Activated naive CD8-positive, alpha-beta T cell treated with anti-CD3 and anti-CD28 coated beads, Interleukin-2, amount 10 ng/mL, durations not matched to agents 7 days and 5 days (primary cell): Measurements from ENCODE around the gene MTMR3. TPM values are rescaled to one million over a fixed set of nuclear protein-coding genes. Genes with fewer than 3 reads are reported as not detected.
"Not testable (repeated sequence)": the region's sequence is repeated elsewhere in the genome, so short reads cannot be mapped to it uniquely, and the experiment has no call there.

Experiments used
- ATAC-seq: fragments of 150-1000 bp; cut with Tn5 transposase; one replicate; pipeline ENCODE4 v1.10.0; 2021; ENCODE audit warnings: low read depth, moderate library complexity
- POLR2A ChIA-PET: fragments of 350-600 bp; sonication (Branson Sonifier 250); formaldehyde crosslinking; loops from one replicate; lab custom pipeline; 2021; ENCODE audit warnings: antibody characterized with exemption; lab: Charles Lee
- DNase-seq: peaks from one replicate; pipeline ENCODE4 v3.0.0; 2021
- H3K27ac Mint-ChIP-seq: one replicate; pipeline ENCODE4 v1.8.0; 2022; ENCODE audit warnings: mild to moderate bottlenecking, mixed read lengths
- H3K27me3 Mint-ChIP-seq: one replicate; pipeline ENCODE4 v1.8.0; 2022; ENCODE audit warnings: mild to moderate bottlenecking, moderate library complexity, mixed read lengths
- H3K36me3 Mint-ChIP-seq: one replicate; pipeline ENCODE4 v1.8.0; 2021; ENCODE audit warnings: mild to moderate bottlenecking, mixed read lengths
- H3K4me1 Mint-ChIP-seq: one replicate; pipeline ENCODE4 v1.8.0; 2021; ENCODE audit warnings: mixed read lengths
- H3K4me3 Mint-ChIP-seq: one replicate; pipeline ENCODE4 v1.8.0; 2022; ENCODE audit warnings: mild to moderate bottlenecking, moderate library complexity, mixed read lengths
- H3K9me3 Mint-ChIP-seq: one replicate; pipeline ENCODE4 v1.8.0; 2021; ENCODE audit warnings: mixed read lengths
- total RNA-seq, 2 experiments: library from RNA; stranded (reverse); gene quantifications; one replicate each; pipeline ENCODE4 v1.2.3, GENCODE V29; 2021

The MTMR3 gene
- total RNA-seq, 2 experiments from 2014 or later = 33.9 to 40.8 TPM

- no peak overlapping the region for H3K27ac Mint-ChIP-seq
- H3K36me3 Mint-ChIP-seq = no peaks in the 10 kb centered on the region
- H3K4me3 Mint-ChIP-seq = no peak overlapping the region
- H3K27me3 Mint-ChIP-seq = peaks cover 3% of the 10 kb centered on the region
- DNase-seq = no peak
- H3K9me3 Mint-ChIP-seq = no peaks in the 10 kb centered on the region
- ATAC-seq = no peak
- no peaks in the 10 kb centered on the region for H3K4me1 Mint-ChIP-seq
- POLR2A ChIA-PET = no interaction called here
These were observed 28.5 kb upstream of the MTMR3 start for GRCh38 chr22:29854432-29854831.

- no peak for DNase-seq
- H3K9me3 Mint-ChIP-seq = no peaks in the 10 kb centered on the region
- H3K4me1 Mint-ChIP-seq = no peaks in the 10 kb centered on the region
- peaks cover 3% of the 10 kb centered on the region for H3K27me3 Mint-ChIP-seq
- no peak overlapping the region for H3K27ac Mint-ChIP-seq
- POLR2A ChIA-PET = no interaction called here
- ATAC-seq = no peak
- H3K36me3 Mint-ChIP-seq = no peaks in the 10 kb centered on the region
- no peak overlapping the region for H3K4me3 Mint-ChIP-seq
These were observed 27.3 kb upstream of the MTMR3 start for GRCh38 chr22:29855611-29856181.

DNA sequence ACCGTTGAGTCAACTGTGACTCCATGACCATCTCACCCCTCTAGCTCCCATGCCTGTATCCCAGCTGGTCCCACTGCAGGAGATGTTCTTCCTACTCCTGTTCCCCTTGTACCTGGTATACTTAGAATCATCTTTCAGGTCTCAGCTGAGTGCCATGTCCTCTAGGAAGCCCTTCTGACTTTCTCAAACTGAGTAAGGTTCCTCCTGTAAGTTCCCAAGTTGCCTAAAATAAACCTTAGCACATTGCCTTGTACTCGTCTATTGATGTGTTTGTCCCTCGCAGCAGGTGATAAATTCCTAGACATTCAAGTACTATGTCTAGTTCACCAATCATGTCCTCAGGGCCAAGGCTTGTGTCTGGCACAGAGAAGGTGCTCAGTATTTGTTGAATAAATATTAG, 26.5 kb upstream of the MTMR3 start:
- H3K27me3 Mint-ChIP-seq = peaks cover 3% of the 10 kb centered on the region
- POLR2A ChIA-PET = no interaction called here
- no peak overlapping the region for H3K27ac Mint-ChIP-seq

GRCh38 chr22:29859030-29859429, 23.9 kb upstream of the MTMR3 start:
- H3K27ac Mint-ChIP-seq, H3K27me3 Mint-ChIP-seq, POLR2A ChIA-PET, DNase-seq, H3K9me3 Mint-ChIP-seq, H3K36me3 Mint-ChIP-seq, H3K4me1 Mint-ChIP-seq, H3K4me3 Mint-ChIP-seq, ATAC-seq: not testable (repeated sequence)

More for the DNA sequence above, 26.5 kb upstream of the MTMR3 start:
- ATAC-seq (no peak), DNase-seq (no peak)
- Mint-ChIP-seq H3K4me1 (no peaks in the 10 kb centered on the region), H3K9me3 (no peaks in the 10 kb centered on the region), H3K36me3 (no peaks in the 10 kb centered on the region), H3K4me3 (no peak overlapping the region)

GRCh38 chr22:29860006-29860766, 22.8 kb upstream of the MTMR3 start:
- H3K27me3 Mint-ChIP-seq = peaks cover 3% of the 10 kb centered on the region
- no peak overlapping the region for H3K4me3 Mint-ChIP-seq
- POLR2A ChIA-PET = no interaction called here
- H3K9me3 Mint-ChIP-seq = no peaks in the 10 kb centered on the region
- no peak for ATAC-seq
- DNase-seq = no peak
- no peak overlapping the region for H3K27ac Mint-ChIP-seq
- H3K4me1 Mint-ChIP-seq = no peaks in the 10 kb centered on the region
- no peaks in the 10 kb centered on the region for H3K36me3 Mint-ChIP-seq

DNA sequence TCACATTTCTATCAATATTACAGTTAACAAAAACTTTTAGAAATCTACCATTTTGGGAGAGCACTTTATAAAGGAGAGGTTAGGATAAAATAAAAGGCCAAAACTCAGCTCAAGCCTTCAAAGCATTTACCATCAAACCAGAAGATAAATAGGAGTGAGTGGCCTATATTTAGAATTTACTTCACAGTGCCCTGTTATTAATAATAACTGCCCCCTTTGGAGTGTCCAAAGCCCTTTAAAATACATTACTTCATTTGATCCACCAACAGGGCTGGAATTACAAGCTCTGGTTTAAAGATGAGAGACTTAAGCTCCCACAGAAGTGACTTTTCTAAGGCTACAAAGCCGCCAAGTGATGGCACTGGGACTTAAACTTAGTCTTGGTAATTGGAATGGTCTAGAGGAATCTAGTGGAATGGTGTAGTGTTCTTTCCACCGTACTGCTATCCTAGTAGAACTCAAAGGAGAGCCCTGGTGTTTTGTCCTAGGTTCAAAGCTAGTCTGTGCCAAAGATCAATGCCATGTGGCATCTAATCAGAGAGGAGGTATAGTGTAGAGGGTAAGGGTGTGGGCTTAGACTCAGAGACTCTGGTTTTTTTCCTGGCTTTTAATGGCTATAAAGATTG, 21.2 kb upstream of the MTMR3 start:
- H3K4me1 Mint-ChIP-seq = no peaks in the 10 kb centered on the region

GRCh38 chr22:29865572-29865971, 17.4 kb upstream of the MTMR3 start:
- not testable (repeated sequence) for H3K4me3 Mint-ChIP-seq

More for the DNA sequence above, 21.2 kb upstream of the MTMR3 start:
- DNase-seq (no peak), ATAC-seq (no peak)
- Mint-ChIP-seq H3K9me3 (no peaks in the 10 kb centered on the region), H3K27me3 (peaks cover 3% of the 10 kb centered on the region), H3K36me3 (no peaks in the 10 kb centered on the region), H3K4me3 (no peak overlapping the region), H3K27ac (no peak overlapping the region)
- POLR2A ChIA-PET = no interaction called here

DNA sequence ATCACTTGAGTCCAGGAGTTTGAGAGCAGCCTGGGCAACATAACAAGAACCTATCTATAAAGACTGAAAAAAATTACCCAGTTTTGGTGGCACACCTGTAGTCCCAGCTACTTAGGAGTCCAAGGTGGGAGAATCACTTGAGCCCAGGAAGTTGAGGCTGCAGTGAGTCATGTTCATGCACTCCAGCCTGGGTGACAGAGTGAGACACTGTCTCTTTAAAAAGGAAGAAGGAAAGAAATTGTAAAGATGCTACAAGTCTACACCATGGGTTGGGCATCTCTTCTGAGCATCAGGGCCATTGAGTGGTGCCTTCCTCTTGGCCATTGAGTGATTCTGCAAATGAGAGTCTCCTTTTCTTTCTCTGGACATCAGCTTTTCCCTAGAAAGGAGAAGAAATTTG, 15.7 kb upstream of the MTMR3 start:
- Mint-ChIP-seq H3K4me1 (peaks cover 6% of the 10 kb centered on the region), H3K27me3 (peaks cover 5% of the 10 kb centered on the region), H3K9me3 (no peaks in the 10 kb centered on the region), H3K4me3 (no peak overlapping the region), H3K36me3 (no peaks in the 10 kb centered on the region), H3K27ac (no peak overlapping the region)
- POLR2A ChIA-PET = no interaction called here
- DNase-seq (no peak), ATAC-seq (no peak)

More at GRCh38 chr22:29865572-29865971, 17.4 kb upstream of the MTMR3 start:
- DNase-seq, H3K27ac Mint-ChIP-seq, H3K9me3 Mint-ChIP-seq, H3K4me1 Mint-ChIP-seq, POLR2A ChIA-PET, H3K36me3 Mint-ChIP-seq, ATAC-seq, H3K27me3 Mint-ChIP-seq: not testable (repeated sequence)

GRCh38 chr22:29867851-29868250, 15.1 kb upstream of the MTMR3 start:
- DNase-seq (no peak), ATAC-seq (no peak)
- no peaks in the 10 kb centered on the region for H3K36me3 Mint-ChIP-seq
- no peaks in the 10 kb centered on the region for H3K9me3 Mint-ChIP-seq
- no peak overlapping the region for H3K27ac Mint-ChIP-seq
- no peak overlapping the region for H3K4me3 Mint-ChIP-seq
- peaks cover 5% of the 10 kb centered on the region for H3K27me3 Mint-ChIP-seq
- peaks cover 9% of the 10 kb centered on the region for H3K4me1 Mint-ChIP-seq
- POLR2A ChIA-PET = no interaction called here

GRCh38 chr22:29870574-29870973, 12.4 kb upstream of the MTMR3 start:
- H3K4me3 Mint-ChIP-seq = no peak overlapping the region
- H3K27me3 Mint-ChIP-seq = peaks cover 20% of the 10 kb centered on the region
- no peaks in the 10 kb centered on the region for H3K9me3 Mint-ChIP-seq
- ATAC-seq (peak; percentile 85), DNase-seq (no peak)
- H3K4me1 Mint-ChIP-seq = peaks cover 9% of the 10 kb centered on the region
- H3K27ac Mint-ChIP-seq = no peak overlapping the region
- H3K36me3 Mint-ChIP-seq = no peaks in the 10 kb centered on the region
- POLR2A ChIA-PET = interaction anchor here (1.4 kb wide), 1 partner anchor 32 kb away, joined by 3 read pairs; the partner anchor contains the start of gene ASCC2

- no peak for ATAC-seq
- H3K27ac Mint-ChIP-seq = no peak overlapping the region
These were observed 11.3 kb upstream of the MTMR3 start for GRCh38 chr22:29871684-29872083.

GRCh38 chr22:29872144-29872893, 10.7 kb upstream of the MTMR3 start:
- no peak overlapping the region for H3K27ac Mint-ChIP-seq
- DNase-seq = no peak
- no peak for ATAC-seq
- H3K36me3 Mint-ChIP-seq = no peaks in the 10 kb centered on the region
- H3K4me1 Mint-ChIP-seq = peaks cover 9% of the 10 kb centered on the region
- POLR2A ChIA-PET = no interaction called here
- H3K27me3 Mint-ChIP-seq = peaks cover 22% of the 10 kb centered on the region
- no peak overlapping the region for H3K4me3 Mint-ChIP-seq
- no peaks in the 10 kb centered on the region for H3K9me3 Mint-ChIP-seq

More at GRCh38 chr22:29871684-29872083, 11.3 kb upstream of the MTMR3 start:
- peaks cover 9% of the 10 kb centered on the region for H3K4me1 Mint-ChIP-seq
- no peak overlapping the region for H3K4me3 Mint-ChIP-seq
- no peaks in the 10 kb centered on the region for H3K9me3 Mint-ChIP-seq
- POLR2A ChIA-PET = no interaction called here
- no peaks in the 10 kb centered on the region for H3K36me3 Mint-ChIP-seq
- H3K27me3 Mint-ChIP-seq = peaks cover 22% of the 10 kb centered on the region
- no peak for DNase-seq

GRCh38 chr22:29872989-29873388, 10.0 kb upstream of the MTMR3 start:
- ATAC-seq (no peak), DNase-seq (no peak)
- Mint-ChIP-seq H3K4me3 (no peak overlapping the region), H3K27me3 (peaks cover 28% of the 10 kb centered on the region), H3K36me3 (no peaks in the 10 kb centered on the region), H3K27ac (no peak overlapping the region), H3K4me1 (peaks cover 9% of the 10 kb centered on the region), H3K9me3 (no peaks in the 10 kb centered on the region)
- POLR2A ChIA-PET = no interaction called here
